Uterus (tissue), 2 donors: ENCODE measurements around the gene MAPK10.

Experiments used
- CTCF ChIP-seq, 4 experiments: fragments of 200-600 bp in 2 of 4; fragments of 450-650 bp in 2 of 4; sonication (generic) in 2 of 4; IDR thresholded peaks; one replicate each; pipeline ENCODE4 v1.5.1; 2016 to 2019; ENCODE audit warnings: antibody characterized with exemption in 4 of 4, mild to moderate bottlenecking in 2 of 4, moderate library complexity in 1 of 4
- POLR2A ChIP-seq, 2 donors: fragments of 450-650 bp; IDR thresholded peaks; one replicate each; pipeline ENCODE4 v1.6.1; 2016; ENCODE audit warnings: antibody characterized with exemption in 2 of 2, mild to moderate bottlenecking in 1 of 2, moderate library complexity in 1 of 2

GRCh38 chr4:86329431-86329830, 30.4 kb downstream of the MAPK10 start:
- TF ChIP-seq POLR2A (IDR thresholded peaks at IDR 0.05) = no peak
- TF ChIP-seq CTCF (IDR thresholded peaks at IDR 0.05) = no peak
